Measurements from ENCODE around the gene POU2F1. TPM values are rescaled to one million over a fixed set of nuclear protein-coding genes. Genes with fewer than 3 reads are reported as not detected.
A peak's percentile ranks its signal among the peaks of the same experiment; 100 is the strongest.
"Not testable (repeated sequence)": the region's sequence is repeated elsewhere in the genome, so short reads cannot be mapped to it uniquely, and the experiment has no call there.

The POU2F1 gene
- total and polyA plus RNA-seq, 8 donors, result 1.4 to 7.3 (median 5.8) TPM

- Histone ChIP-seq H3K27ac (peak overlapping the region; percentile 87 to 98 (median 94)), H3K4me1 (peaks cover 13 to 21% (median 20%) of the 10 kb centered on the region in 3 donors), H3K4me3 (peak overlapping the region; percentile 51 to 81 (median 70)), H3K27me3 (no peaks in the 10 kb centered on the region), H3K9me3 (no peaks in the 10 kb centered on the region), H3K36me3 (no peaks in the 10 kb centered on the region)
- intact Hi-C loops (cut with DNase I), result no loop called here
- FAIRE-seq (peak; percentile 80), DNase-seq (peak; percentile 65 to 82 (median 72)), ATAC-seq (peak; percentile 36 to 50 (median 42))
- TF ChIP-seq CTCF (IDR thresholded peaks at IDR 0.05), result no peak
- 0 to 1% methylated on average over 26 to 54 of the region's 54 CpGs for whole genome bisulfite sequencing, 2 donors
Observed at GRCh38 chr1:167221738-167222610, 1.3 kb downstream of the POU2F1 start.

GRCh38 chr1:167223144-167224103, 2.7 kb downstream of the POU2F1 start:
- H3K9me3 ChIP-seq, result no peaks in the 10 kb centered on the region
- FAIRE-seq, result peak; percentile 9
- H3K27ac ChIP-seq, result peak overlapping the region in 2 of 4 donors; percentile 97 to 98
- TF ChIP-seq CTCF (IDR thresholded peaks at IDR 0.05), result no peak
- intact Hi-C loops (cut with DNase I), result no loop called here
- no peak overlapping the region for H3K4me3 ChIP-seq
- DNase-seq, result no peak
- no peaks in the 10 kb centered on the region for H3K36me3 ChIP-seq
- 63 to 71% methylated on average over 10 of the region's 10 CpGs for WGBS, 2 donors
- H3K4me1 ChIP-seq, result peaks cover 13 to 29% (median 24%) of the 10 kb centered on the region in 3 donors
- H3K27me3 ChIP-seq, result no peaks in the 10 kb centered on the region
- ATAC-seq, result no peak

- H3K9me3 ChIP-seq; H3K27me3 ChIP-seq; H3K4me3 ChIP-seq; intact Hi-C loops (cut with DNase I); ATAC-seq; H3K36me3 ChIP-seq; DNase-seq; H3K27ac ChIP-seq; FAIRE-seq: not testable (repeated sequence)
- 92 to 95% methylated on average over 15 of the region's 15 CpGs for WGBS, 2 donors
- peaks cover 13 to 32% (median 20%) of the 10 kb centered on the region in 3 donors for H3K4me1 ChIP-seq
Observed at GRCh38 chr1:167224734-167225235, 4.1 kb downstream of the POU2F1 start.

- DNase-seq (no peak), FAIRE-seq (no peak), ATAC-seq (no peak)
- Histone ChIP-seq H3K36me3 (no peaks in the 10 kb centered on the region), H3K4me3 (no peak overlapping the region), H3K27ac (no peak overlapping the region), H3K4me1 (peaks cover 13 to 34% (median 20%) of the 10 kb centered on the region in 3 donors), H3K27me3 (no peaks in the 10 kb centered on the region), H3K9me3 (no peaks in the 10 kb centered on the region)
- WGBS, 2 donors, result 83 to 86% methylated on average over 2 of the region's 2 CpGs
- intact Hi-C loops (cut with DNase I), result no loop called here
- no peak for TF ChIP-seq CTCF (IDR thresholded peaks at IDR 0.05)
Observed at GRCh38 chr1:167225920-167226319, 5.2 kb downstream of the POU2F1 start.

- no peak for TF ChIP-seq CTCF (IDR thresholded peaks at IDR 0.05)
- no peak overlapping the region for H3K4me3 ChIP-seq
- no peaks in the 10 kb centered on the region for H3K9me3 ChIP-seq
- ATAC-seq (peak in 1 of 4 donors; percentile 23), FAIRE-seq (no peak), DNase-seq (no peak)
- no peaks in the 10 kb centered on the region for H3K36me3 ChIP-seq
- peaks cover 9 to 28% (median 13%) of the 10 kb centered on the region in 3 donors for H3K4me1 ChIP-seq
- intact Hi-C loops (cut with DNase I), result no loop called here
- WGBS, 2 donors, result 83 to 86% methylated on average over 2 of the region's 2 CpGs
- peak overlapping the region in 2 of 4 donors; percentile 5 to 7 for H3K27ac ChIP-seq
- no peaks in the 10 kb centered on the region for H3K27me3 ChIP-seq
Observed at GRCh38 chr1:167227934-167228378, 7.3 kb downstream of the POU2F1 start.

Measured in pancreas (tissue), 10 donors.